A673 (cell line): ENCODE measurements around the gene MMP10.

ENCODE experiments used
- CTCF ChIP-seq: fragments of 300-800, 200-600 bp; sonication (generic); conservative IDR thresholded peaks from 2 replicates; pipeline ENCODE4 v1.5.1; 2017; ENCODE audit warnings: low read depth, mild to moderate bottlenecking, antibody characterized with exemption, low read length, moderate library complexity, mixed read lengths
- EZH2 ChIP-seq: fragments of 200-600 bp; sonication (generic); IDR thresholded peaks from 2 replicates; pipeline ENCODE4 v1.6.1; 2017; ENCODE audit warnings: borderline replicate concordance, low read depth, mild to moderate bottlenecking, mixed read lengths, antibody characterized with exemption, low read length; ENCODE audit not compliant: poor library complexity, severe bottlenecking

GRCh38 chr11:102784380-102784779 lies 4.0 kb upstream of the MMP10 start:
- TF ChIP-seq CTCF (no peak), EZH2 (no peak)
